GM19467 (cell line): ENCODE data around the gene VEGFD.

Source experiments
- ATAC-seq: cut with Tn5 transposase; IDR thresholded peaks from one replicate; pipeline ENCODE4 v1.9.1; 2021; ENCODE audit warnings: mild to moderate bottlenecking, moderate library complexity; ENCODE audit not compliant: unreplicated experiment

VEGFD gene, protein sequence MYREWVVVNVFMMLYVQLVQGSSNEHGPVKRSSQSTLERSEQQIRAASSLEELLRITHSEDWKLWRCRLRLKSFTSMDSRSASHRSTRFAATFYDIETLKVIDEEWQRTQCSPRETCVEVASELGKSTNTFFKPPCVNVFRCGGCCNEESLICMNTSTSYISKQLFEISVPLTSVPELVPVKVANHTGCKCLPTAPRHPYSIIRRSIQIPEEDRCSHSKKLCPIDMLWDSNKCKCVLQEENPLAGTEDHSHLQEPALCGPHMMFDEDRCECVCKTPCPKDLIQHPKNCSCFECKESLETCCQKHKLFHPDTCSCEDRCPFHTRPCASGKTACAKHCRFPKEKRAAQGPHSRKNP

GRCh38 chrX:15384304-15384703 is at the start of gene VEGFD:
VEGFD (minus strand) TSS chrX:15384413; CDS start chrX:15383946, 467 bp downstream.
- no peak for ATAC-seq

DNA sequence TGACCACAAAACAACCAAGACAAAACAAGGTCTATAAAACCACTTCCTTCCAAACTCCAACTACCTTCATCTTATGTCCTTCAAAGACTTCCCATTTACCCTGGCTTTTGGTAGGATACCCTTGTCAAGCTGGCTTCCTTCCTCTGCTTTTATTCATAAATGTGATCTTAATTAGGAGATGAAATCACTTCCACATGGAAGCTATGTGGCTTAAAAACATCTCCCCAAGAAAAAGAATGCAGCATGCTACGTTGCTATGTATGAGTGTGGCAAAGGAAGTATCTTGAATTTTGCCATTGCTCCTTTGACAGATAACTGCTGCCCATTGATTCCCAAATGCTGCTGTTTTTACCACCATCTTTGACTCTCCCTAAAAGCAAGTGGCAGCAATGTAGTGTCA is 46.4 kb upstream of the VEGFD start:
- no peak for ATAC-seq

GRCh38 chrX:15430076-15430475 is 45.9 kb upstream of the VEGFD start:
- ATAC-seq: no peak

DNA sequence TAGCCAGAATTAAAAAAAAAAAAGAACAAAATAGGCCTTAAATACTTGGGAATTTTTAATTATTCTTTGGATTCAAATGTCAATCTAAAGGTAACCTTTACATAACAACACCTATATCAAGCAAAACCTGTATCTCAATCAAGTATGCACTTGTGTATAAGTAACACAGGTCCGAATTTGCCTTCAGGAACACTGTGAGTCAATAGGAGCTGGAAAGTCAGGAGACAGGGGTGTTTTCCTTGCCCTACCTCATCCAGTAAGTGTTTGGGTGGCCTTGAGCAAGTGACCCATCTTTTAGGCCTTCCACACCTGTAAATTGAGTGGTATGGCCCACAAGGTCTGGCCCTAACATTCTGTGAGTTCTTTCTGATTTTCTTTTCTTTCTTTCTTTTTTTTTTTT is 40.8 kb upstream of the VEGFD start:
- no peak for ATAC-seq

GRCh38 chrX:15418707-15419181 is 34.5 kb upstream of the VEGFD start:
- no peak for ATAC-seq

DNA sequence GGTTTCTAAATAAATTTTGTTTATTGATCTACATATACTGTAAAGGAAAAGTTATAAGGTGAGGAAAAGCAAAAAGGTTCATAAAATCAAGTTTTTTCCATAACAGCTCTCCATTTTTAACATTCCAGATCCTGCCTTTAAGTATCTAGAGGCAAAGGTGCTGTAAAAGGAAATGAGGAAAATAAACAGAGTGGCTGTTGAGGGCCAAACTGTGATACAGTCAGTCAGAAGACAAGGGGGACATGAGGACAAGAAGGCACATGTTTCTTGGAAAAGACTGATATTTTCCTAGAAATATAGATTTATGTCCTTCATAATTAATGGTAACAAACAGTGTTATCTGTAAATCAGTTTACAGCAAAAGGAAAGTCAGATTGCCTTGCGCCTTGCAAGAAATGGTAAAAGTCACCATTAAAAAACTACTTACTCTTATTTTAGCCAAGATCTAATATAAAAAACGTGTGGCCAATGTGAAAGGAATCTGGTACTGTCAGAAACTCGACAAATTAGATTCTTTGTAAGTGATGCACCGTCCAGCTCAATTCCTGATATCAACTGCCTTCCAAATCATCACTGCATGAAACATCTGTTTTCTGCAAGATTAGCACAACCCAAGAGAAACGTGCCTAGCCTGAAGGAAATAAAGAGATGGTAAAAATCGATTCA is 34.0 kb upstream of the VEGFD start:
- no peak for ATAC-seq

DNA sequence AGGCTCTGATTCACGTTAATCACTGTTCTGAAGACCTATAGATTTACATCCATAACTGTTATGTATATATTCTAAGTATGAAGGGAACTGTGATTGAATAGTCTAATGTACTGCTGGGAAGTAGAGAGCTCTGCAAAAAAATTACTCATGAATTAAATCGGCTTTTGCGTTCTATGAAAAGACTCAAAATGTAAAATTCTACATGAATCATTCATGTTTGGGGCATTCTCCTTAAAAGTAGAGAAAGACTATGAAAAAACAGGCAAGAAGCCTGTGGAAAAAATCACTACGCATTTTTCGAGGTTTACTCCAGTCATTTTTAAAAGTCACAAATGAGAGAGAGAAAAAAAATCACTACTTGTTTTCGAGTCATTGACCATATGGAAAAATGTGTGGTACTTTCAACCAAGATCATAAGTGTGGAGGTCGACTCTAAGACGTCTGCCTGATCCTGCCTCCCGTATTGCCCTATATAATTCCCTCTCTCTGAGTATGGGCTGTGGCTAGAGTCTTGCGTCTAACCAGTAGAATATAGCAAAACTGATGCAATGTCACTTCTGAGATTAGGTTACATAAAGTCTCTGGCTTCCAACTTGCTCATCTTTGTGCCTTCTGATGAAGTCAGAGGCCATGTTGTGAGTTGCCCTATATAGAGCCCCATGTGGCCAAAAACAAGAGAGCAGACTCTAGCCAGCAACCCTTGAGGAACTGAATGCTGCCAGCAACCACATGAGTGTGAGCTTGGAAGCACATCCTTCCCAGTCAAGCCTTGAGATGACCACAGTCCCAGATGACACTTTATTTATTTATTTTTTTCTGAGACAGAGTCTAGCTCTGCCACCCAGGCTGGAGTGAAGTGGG is 32.1 kb upstream of the VEGFD start:
- no peak for ATAC-seq

DNA sequence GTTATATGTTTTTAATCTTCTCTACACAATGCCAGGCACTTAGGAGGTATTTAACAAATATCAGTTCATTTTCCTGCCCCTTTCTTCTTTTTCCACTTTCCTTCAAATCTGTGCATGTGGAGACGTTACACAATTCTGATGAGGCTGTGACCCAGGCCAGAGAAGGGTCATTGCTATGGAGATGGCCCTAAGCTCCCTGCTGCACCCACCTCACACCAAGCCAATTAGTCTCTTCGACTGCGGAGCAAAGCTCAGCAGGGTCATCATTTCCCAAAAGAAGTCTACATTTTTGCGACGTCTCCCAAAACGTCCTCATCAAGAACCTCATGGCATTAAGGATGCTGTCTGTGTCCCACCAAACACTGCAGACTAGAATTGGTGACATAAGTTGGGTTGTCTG is 28.9 kb upstream of the VEGFD start:
- ATAC-seq: no peak

GRCh38 chrX:15410947-15411346 is 26.7 kb upstream of the VEGFD start:
- ATAC-seq: no peak

DNA sequence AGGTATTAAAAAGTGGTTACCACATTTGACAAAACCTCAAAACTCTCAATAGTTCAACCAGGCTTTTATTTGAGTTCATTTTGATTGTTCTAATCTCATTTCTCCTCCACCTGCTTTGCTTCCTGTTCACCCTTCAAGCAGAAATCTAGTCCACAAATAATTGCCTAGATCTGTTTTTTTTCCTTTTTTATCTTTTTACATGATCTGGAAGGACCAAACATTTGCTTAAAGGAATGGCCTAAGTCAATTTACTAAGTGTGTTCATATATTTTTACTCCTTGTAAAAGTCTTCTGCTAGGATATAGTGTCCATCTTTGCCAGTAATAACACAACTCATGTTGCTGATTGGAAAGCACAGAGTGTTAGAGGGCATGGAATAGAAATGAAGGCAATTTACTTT is 26.2 kb upstream of the VEGFD start:
- ATAC-seq: no peak

- ATAC-seq: no peak
Observed at GRCh38 chrX:15405846-15406245, 21.6 kb upstream of the VEGFD start.

- ATAC-seq: no peak
Observed at GRCh38 chrX:15404401-15405096, 20.3 kb upstream of the VEGFD start.

DNA sequence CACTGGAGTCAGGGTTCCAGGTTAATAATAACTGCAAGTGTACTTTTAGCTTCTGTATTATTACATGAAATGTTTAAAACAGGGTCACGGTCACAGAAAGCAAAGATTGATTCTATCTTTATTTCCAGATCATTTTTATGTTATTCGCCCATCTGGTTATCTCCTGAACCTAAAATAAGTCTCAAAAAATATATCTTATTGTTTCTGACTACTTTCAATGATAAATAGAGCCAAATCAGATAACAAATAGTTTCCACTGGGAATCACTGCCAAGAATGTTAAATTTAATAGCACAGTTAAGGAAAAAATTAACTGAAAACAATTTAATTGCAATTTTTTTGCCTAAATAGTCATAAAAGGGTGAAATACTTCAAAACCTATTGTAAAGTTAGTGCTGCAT is 17.2 kb upstream of the VEGFD start:
- no peak for ATAC-seq

- ATAC-seq: no peak
Observed at GRCh38 chrX:15399962-15400391, 15.8 kb upstream of the VEGFD start.

DNA sequence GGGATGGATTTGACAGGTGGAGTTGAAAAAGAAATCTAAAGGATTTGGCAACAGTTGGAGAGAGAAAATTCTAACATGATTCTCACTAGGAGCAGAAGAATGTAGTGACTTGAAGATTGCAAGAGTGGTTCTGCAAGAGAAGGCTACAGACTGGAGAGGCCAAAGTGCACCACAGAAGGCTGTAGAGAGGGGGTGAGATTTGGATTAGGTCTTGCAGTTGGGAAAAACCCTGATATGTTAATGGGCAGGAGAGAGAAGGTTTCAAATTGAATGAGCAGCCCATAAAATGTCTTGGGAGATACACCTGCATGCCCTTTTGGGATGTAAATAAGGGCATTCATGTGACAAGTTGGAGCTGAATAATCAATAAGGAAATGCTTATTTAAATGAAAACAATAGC is 14.7 kb upstream of the VEGFD start:
- ATAC-seq: no peak

DNA sequence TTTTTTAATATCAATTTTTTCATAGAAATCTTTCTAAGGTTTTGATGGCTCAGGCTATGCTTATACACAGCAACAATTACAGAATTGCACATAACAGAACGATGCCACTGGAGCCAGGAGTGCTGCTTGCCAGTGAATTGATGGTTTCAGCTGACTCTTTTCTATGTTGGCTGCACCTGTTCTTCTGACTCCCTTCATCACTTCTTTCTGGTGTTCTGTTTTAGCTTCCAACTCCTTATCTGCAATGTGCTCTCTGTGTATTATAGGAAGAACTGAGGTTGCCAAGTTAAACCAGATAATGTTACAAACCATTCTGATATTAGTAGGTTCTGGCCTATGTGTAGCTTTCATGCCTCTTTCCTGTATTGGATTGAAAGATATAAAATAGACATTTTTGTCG is 11.6 kb upstream of the VEGFD start:
- ATAC-seq: no peak

DNA sequence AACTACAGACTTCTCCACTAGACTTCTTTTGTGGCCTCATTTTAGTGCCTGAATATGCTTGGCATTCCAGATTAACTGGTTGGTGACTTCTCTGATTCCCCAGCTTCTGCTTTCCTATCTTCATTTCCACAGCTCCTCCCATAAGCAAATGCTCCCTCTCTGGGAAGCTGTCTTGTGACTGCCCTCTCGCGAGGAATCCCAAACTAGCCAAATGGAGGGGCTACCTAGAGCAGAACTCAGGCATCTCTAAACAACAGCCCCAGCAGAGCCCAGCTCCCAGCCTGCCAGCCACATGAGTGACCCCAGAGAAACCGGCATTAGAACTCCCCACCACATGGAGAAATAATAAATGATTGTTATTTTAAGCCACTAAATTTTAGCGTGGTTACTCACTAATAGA is 7.6 kb upstream of the VEGFD start:
- no peak for ATAC-seq

DNA sequence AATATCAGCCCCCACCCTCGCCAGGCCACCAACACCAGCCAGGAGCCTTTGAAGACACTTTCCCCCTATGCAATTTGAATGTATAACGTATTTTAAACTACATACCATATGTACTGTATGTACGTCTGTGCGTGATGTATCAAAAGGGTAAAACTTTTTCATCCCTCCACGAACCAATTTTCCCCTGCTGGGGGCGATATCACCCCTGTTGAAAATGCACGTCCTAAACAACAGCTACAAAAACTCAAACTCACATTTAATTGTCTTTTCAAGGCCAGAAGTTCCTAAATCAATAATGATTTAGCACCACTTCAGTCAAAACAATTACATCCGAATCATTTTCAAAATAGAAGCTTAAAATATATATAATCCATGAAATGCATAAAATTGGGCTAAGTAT is 1.4 kb downstream of the VEGFD start:
- ATAC-seq: no peak

DNA sequence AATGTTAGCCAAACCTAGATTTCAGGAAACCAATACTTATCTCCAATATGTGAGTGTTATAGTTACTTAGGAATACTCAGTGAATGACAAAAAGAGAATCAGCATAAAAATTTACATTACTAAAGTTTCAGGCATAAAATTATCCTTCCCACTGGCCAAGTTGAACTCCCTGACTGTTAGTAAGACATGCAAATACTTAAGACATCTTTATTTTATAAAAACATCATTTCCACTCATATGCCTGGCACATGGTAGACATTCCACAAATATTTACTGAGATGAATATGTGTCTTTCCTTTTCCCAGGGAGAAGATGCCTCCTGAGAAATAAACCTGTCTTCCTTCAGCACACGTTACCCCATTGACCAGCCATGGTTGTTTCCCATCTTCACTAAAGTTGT is 7.3 kb downstream of the VEGFD start:
- no peak for ATAC-seq

GRCh38 chrX:15373976-15374375 is 10.2 kb downstream of the VEGFD start:
- ATAC-seq: no peak
